ENCODE measurements around the gene ACTRT2. TPM values are rescaled to one million over a fixed set of nuclear protein-coding genes. Genes with fewer than 3 reads are reported as not detected.

Gene ACTRT2
- total and polyA plus RNA-seq, 2 experiments from 2014 or later, result not detected

DNA sequence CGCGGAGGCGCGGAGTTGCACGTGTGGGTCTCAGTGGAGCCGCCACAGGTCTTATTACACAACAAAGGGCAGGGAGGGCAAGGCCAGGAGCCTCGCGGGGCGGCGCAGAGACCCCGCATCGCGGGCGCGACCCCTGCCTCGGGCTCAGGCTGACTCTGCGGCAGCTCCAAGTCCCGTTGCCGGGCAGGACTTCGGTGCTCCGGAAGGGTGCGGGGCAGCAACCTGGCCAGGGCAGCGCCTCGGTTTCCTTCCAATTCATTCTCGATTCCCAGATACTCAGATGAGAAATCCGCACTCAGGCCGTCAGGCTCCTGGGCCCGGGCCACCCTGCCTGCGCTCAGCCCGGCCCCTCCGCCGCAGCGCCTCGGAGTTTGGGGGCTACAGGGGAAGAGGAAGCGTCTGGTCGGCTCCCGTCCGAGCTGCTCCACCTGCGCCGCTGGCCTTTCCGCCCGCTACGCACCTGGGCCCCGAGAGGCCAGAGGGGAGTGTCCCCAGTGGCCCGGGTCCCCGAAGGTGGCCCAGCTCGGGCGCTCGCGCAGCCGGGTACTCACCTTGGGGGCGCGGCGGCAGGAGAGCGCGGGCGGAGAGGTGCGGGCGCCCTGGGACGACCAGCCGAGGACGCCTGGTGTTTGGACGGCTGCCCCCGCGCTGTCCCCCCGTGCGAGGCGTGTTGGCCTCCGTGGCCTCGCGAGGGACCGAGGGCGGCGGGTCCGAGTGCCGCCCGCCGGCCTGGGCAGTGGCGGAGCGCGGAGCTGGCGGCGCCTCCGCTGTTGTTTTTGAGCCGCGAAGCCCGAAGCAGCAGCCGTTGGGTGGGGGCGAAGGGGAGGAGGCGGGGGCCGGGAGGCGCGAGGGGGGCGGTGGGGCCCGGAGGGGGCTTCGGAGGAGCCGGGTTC lies 46.6 kb downstream of the ACTRT2 start:
- H3K27me3 ChIP-seq (ENCODE audit: insufficient read depth), result peaks cover 94% of the 10 kb centered on the region
- no peak overlapping the region for H3K27ac ChIP-seq (ENCODE audit: low read depth)
- no peaks in the 10 kb centered on the region; the same call in 2 of the 3 replicates for H3K9me3 Mint-ChIP-seq
- H3K4me1 ChIP-seq (ENCODE audit: insufficient read depth), result peaks cover 24% of the 10 kb centered on the region
- H3F3A ChIP-seq (replicated peaks; ENCODE audit: low read depth), result no peaks in the 10 kb centered on the region
- peaks cover 83% of the 10 kb centered on the region for H3K27me3 Mint-ChIP-seq (ENCODE audit: insufficient read depth, low read depth, poor library complexity)
- peak overlapping the region; percentile 53 for H3K4me3 Mint-ChIP-seq
- H3K36me3 Mint-ChIP-seq (ENCODE audit: low read depth), result no peaks in the 10 kb centered on the region
- no peaks in the 10 kb centered on the region for H3K79me2 ChIP-seq (replicated peaks; ENCODE audit: insufficient read depth)
- H4K20me1 ChIP-seq (replicated peaks; ENCODE audit: insufficient read depth), result no peaks in the 10 kb centered on the region; the same call in 1 of the 2 replicates
- peak overlapping the region; percentile 81 for H3K4me2 ChIP-seq
- ATAC-seq (peak; percentile 1), DNase-seq (ENCODE audit: low spot score) (peak; percentile 53)
- peak overlapping the region; percentile 59; the same call in 1 of the 2 replicates for H2AFZ ChIP-seq
- peaks cover 17% of the 10 kb centered on the region for H3K4me1 Mint-ChIP-seq
- H3K4me3 ChIP-seq, result peak overlapping the region; percentile 57
- TF ChIP-seq JUNB (IDR thresholded peaks at IDR 0.05; ENCODE audit: unreplicated experiment), result no peak
- TF ChIP-seq EZH2phosphoT487 (IDR thresholded peaks at IDR 0.05; ENCODE audit: unreplicated experiment), result peak; percentile 95
- TF ChIP-seq, protein P1, sequence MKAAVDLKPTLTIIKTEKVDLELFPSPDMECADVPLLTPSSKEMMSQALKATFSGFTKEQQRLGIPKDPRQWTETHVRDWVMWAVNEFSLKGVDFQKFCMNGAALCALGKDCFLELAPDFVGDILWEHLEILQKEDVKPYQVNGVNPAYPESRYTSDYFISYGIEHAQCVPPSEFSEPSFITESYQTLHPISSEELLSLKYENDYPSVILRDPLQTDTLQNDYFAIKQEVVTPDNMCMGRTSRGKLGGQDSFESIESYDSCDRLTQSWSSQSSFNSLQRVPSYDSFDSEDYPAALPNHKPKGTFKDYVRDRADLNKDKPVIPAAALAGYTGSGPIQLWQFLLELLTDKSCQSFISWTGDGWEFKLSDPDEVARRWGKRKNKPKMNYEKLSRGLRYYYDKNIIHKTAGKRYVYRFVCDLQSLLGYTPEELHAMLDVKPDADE (IDR thresholded peaks at IDR 0.05), result no peak
- no peak for TF ChIP-seq ZNF331 (CRISPR knock-in tag; IDR thresholded peaks at IDR 0.05; ENCODE audit: low read depth)
- TF ChIP-seq, protein P2, sequence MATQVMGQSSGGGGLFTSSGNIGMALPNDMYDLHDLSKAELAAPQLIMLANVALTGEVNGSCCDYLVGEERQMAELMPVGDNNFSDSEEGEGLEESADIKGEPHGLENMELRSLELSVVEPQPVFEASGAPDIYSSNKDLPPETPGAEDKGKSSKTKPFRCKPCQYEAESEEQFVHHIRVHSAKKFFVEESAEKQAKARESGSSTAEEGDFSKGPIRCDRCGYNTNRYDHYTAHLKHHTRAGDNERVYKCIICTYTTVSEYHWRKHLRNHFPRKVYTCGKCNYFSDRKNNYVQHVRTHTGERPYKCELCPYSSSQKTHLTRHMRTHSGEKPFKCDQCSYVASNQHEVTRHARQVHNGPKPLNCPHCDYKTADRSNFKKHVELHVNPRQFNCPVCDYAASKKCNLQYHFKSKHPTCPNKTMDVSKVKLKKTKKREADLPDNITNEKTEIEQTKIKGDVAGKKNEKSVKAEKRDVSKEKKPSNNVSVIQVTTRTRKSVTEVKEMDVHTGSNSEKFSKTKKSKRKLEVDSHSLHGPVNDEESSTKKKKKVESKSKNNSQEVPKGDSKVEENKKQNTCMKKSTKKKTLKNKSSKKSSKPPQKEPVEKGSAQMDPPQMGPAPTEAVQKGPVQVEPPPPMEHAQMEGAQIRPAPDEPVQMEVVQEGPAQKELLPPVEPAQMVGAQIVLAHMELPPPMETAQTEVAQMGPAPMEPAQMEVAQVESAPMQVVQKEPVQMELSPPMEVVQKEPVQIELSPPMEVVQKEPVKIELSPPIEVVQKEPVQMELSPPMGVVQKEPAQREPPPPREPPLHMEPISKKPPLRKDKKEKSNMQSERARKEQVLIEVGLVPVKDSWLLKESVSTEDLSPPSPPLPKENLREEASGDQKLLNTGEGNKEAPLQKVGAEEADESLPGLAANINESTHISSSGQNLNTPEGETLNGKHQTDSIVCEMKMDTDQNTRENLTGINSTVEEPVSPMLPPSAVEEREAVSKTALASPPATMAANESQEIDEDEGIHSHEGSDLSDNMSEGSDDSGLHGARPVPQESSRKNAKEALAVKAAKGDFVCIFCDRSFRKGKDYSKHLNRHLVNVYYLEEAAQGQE (IDR thresholded peaks at IDR 0.05; ENCODE audit: unreplicated experiment), result no peak
- TF ChIP-seq EZH2 (IDR thresholded peaks at IDR 0.05; ENCODE audit: low read depth, unreplicated experiment), result peak; percentile 95
- no peak overlapping the region for H3K27ac Mint-ChIP-seq
- no peaks in the 10 kb centered on the region for H3K9me2 ChIP-seq (ENCODE audit: insufficient read depth)
- no peaks in the 10 kb centered on the region for H3K36me3 ChIP-seq (ENCODE audit: insufficient read depth)

DNA sequence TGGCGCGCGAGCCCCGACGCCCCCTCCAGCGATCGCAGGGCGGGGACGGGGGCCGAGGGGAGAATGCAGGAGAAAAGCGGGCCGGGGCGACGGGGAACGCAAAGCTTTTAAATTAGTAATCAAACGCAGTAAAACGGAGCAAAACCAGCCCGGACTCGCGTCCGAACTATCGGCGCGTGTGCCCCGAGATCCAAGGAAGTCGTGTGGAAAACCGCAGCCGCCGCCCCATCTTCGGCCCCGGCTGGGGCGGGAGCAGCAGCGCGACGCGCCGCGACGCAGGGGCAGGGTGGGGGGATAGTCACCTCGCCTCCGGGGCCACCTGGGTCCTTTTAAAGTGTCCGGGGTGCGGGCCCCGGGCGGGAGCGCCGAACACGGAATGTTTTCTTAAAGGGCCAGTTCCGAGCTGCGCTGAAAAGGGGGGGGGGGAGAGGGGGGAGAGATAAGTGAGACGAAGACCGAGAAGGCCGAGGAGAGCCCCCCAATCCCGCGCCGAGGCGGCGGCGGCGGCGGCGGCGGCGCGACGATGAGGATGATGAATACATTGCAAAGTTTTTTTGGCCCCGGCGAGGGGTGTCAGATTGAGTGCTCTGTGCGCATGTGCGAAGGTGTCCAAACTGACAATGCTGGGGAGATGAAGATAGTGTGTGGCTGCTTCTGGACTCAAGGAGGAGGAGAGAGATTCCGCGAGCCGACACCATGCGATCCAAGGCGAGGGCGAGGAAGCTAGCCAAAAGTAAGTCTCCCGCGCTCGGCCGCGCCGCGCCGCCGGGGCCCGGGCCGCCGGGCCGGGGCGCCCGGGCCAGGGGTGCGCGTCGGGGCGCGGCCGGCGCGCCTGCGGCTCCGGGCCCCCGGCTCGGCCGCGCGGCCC lies 47.5 kb downstream of the ACTRT2 start, which contains the start of gene PRDM16:
Gene PRDM16 (plus strand): TSS at position 640 of the 868 bp plus-strand sequence. CDS start 57 bp downstream, at position 697.
- H3K27me3 Mint-ChIP-seq (ENCODE audit: insufficient read depth, low read depth, poor library complexity), result peaks cover 84% of the 10 kb centered on the region
- peak within 1 kb of the TSS; percentile 88 for H2AFZ ChIP-seq

More for the DNA sequence above, 47.5 kb downstream of the ACTRT2 start, which contains the start of gene PRDM16:
- DNase-seq (ENCODE audit: low spot score), result peak; percentile 78
- Mint-ChIP-seq H3K4me1 (peaks cover 17% of the 10 kb centered on the region), H3K36me3 (ENCODE audit: low read depth) (no peaks in the 10 kb centered on the region), H3K27ac (no peak within 1 kb of the TSS), H3K4me3 (peak within 1 kb of the TSS; percentile 83), H3K9me3 (no peaks in the 10 kb centered on the region; the same call in 2 of the 3 replicates)
- H3K27ac ChIP-seq (ENCODE audit: low read depth), result no peak within 1 kb of the TSS
- H3K4me1 ChIP-seq (ENCODE audit: insufficient read depth), result peaks cover 30% of the 10 kb centered on the region
- H3K36me3 ChIP-seq (ENCODE audit: insufficient read depth), result no peaks in the 10 kb centered on the region
- H3K9me2 ChIP-seq (ENCODE audit: insufficient read depth), result no peaks in the 10 kb centered on the region
- H4K20me1 ChIP-seq (replicated peaks; ENCODE audit: insufficient read depth), result no peaks in the 10 kb centered on the region; the same call in 1 of the 2 replicates
- H3F3A ChIP-seq (replicated peaks; ENCODE audit: low read depth), result no peaks in the 10 kb centered on the region
- peak within 1 kb of the TSS; percentile 87 for H3K4me2 ChIP-seq
- H3K79me2 ChIP-seq (replicated peaks; ENCODE audit: insufficient read depth), result no peaks in the 10 kb centered on the region
- no peak for TF ChIP-seq ZNF114 (CRISPR knock-in tag; IDR thresholded peaks at IDR 0.05)
- TF ChIP-seq EZH2 (IDR thresholded peaks at IDR 0.05; ENCODE audit: low read depth, unreplicated experiment), result peak; percentile 97
- TF ChIP-seq EZH2phosphoT487 (IDR thresholded peaks at IDR 0.05; ENCODE audit: unreplicated experiment), result peak; percentile 83
- peak within 1 kb of the TSS; percentile 61 for H3K4me3 ChIP-seq
- ATAC-seq, result no peak
- H3K27me3 ChIP-seq (ENCODE audit: insufficient read depth), result peaks cover 94% of the 10 kb centered on the region

Measured in GM23338 (cell line).